DMS79 (cell line): ENCODE data around the gene PYGB.
A peak's percentile ranks its signal among the peaks of the same experiment; 100 is the strongest.
"Not testable (repeated sequence)": the region's sequence is repeated elsewhere in the genome, so short reads cannot be mapped to it uniquely, and the experiment has no call there.

ENCODE experiments used
- DNase-seq: peaks from one replicate; lab custom pipeline; 2025; lab: John Stamatoyannopoulos, UW

The PYGB gene

GRCh38 chr20:25230166-25230831 lies 17.6 kb upstream of the PYGB start:
- peak; percentile 49 for DNase-seq

GRCh38 chr20:25233016-25233772 lies 14.7 kb upstream of the PYGB start:
- DNase-seq = no peak

- DNase-seq = not testable (repeated sequence)
Measured at GRCh38 chr20:25234009-25234849, 13.7 kb upstream of the PYGB start.

- DNase-seq = no peak
Measured at GRCh38 chr20:25236450-25237304, 11.2 kb upstream of the PYGB start.

DNA sequence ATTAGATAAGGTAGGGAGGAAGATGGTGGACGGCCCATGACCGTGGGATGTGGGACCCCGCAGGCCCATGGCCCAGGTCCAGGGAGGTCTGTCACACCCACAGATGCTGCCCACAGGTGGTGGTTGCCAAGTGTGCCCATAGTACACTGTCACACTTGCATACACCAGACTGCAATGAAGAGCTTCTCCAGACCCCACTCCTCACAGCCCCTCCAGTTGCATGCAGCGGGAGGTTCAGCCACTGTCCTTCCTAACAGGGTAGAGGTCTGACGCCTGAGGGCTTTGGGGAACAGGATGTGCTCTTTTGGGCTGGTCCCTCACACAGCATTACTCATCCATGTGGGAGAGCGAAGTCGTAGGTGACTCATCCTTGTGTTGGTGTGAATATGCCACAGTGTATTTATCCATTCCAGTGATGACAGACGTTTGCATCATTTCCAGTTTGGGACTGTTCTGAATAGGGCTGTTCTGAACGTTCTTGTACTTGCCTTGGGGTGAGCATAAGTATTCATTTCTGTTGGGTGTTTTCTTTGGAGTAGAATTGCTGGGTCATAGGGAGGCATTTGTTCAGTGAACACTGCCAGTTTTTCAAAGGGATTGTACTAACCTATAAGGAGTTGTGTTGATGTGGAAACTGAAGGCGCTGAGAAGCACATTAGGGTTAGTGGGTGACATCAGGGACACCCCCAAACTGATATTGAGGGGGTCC lies 10.1 kb upstream of the PYGB start:
- DNase-seq = no peak

- DNase-seq = no peak
Measured at GRCh38 chr20:25238319-25239037, 9.4 kb upstream of the PYGB start.

- DNase-seq = no peak
Measured at GRCh38 chr20:25239387-25240370, 8.2 kb upstream of the PYGB start.

- not testable (repeated sequence) for DNase-seq
Measured at GRCh38 chr20:25240851-25241658, 6.8 kb upstream of the PYGB start.

GRCh38 chr20:25241659-25241955 lies 6.3 kb upstream of the PYGB start:
- DNase-seq = not testable (repeated sequence)

- peak; percentile 45 for DNase-seq
Measured at GRCh38 chr20:25242231-25242630, 5.7 kb upstream of the PYGB start.

- DNase-seq = no peak
Measured at GRCh38 chr20:25243416-25243979, 4.4 kb upstream of the PYGB start.

GRCh38 chr20:25244976-25245375 lies 2.9 kb upstream of the PYGB start:
- DNase-seq = no peak

- DNase-seq = no peak
Measured at GRCh38 chr20:25245461-25245860, 2.4 kb upstream of the PYGB start.

DNA sequence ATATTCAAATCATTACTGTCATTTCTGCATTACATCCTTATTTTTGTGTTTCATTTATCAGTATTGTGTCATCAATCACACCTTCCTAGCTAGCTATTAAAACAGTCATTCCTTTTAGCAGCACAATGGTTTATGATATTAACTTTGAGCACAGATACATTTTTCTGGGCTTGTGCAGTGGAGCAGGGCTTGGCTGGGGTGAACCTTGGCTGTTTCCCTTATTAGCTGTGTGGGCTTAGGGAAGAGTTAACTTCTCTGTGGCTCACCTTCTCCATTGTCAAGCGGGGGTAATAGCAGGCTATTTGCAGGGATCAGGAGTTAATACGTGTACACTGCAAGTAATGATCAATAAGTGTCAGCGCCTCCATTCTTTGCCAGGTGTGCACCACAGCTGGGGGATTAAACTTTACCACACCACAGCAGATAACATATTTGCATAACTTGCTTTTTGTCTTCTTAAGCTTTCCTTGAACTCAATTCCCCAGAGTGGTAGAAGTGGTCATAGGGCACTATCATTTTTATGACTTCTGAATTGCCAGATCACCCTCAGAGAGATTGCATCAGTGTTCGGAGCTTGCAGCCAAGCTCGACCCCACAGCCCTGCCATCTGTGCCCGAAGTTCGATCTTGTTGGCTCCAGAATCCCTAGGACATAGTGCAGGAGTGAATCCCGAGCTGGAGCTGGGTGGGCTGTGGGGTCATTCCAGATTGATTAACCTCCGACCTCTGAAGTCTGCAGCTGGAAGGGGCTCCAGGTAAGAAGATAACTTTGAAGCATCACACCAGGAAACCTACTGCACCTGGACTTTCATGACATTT lies 1.5 kb upstream of the PYGB start:
- DNase-seq = no peak

GRCh38 chr20:25247000-25247517 lies 826 bp upstream of the PYGB start:
- DNase-seq = no peak

DNA sequence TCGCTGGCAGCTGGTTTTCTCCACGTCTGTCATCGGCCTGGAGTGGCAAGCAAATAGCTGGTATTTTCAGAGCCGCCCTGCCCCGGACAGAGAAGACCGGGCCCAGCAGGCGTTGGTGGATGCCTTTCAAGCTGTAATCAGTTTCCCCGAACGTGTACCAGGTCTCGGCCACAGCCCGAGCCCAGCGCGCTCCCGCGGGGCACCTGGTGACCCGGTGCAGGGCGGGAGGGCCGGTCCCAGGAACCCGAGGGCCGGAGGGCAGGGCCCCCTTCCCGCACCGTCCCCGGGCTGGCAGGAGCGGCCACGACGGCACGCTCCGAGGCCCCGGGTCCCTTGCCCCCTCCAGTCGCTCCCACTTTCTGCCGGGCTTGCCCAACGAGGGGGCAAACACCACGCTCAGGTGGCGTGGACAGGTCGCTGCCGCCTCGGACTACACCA lies 348 bp upstream of the PYGB start:
- DNase-seq = no peak

DNA sequence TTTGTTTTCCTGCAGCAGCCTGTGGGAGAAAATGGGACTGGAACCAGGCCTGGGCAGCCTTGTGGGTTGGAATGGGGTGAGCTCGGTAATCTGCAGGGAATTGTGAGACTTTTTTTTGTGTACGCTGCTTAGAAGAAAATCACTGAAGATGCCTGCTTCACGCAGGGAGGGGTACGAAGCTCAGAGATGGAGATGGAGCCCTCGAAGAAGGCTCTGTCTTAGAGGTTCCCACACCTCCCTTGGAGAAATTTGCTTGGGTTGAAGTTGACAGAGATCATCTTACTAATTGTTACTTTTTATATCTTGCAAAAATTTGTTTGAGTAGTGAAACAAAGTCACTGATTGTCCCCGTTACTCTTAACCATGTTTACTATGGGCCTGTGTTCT lies 894 bp downstream of the PYGB start:
- DNase-seq = no peak
